HepG2 (cell line): Measurements from ENCODE around the gene TBC1D22A. TPM values are rescaled to one million over a fixed set of nuclear protein-coding genes. Genes with fewer than 3 reads are reported as not detected.

Experiments used
- ATAC-seq: fragments of 200-7000 bp; cut with Tn5 transposase; 3 replicates; pipeline ENCODE4 v1.9.1; 2020; ENCODE audit warnings: mild to moderate bottlenecking, moderate library complexity
- BruUV-seq: library from RNA; stranded (reverse); fragments of 400-500 nt; replicated peaks from 2 replicates; lab custom pipeline; 2021; lab: Mats Ljungman, UMichigan
- CTCF ChIA-PET: fragments of 300-600 bp; formaldehyde crosslinking; extraction: SDS; loops from one replicate; lab custom pipeline; 2021; ENCODE audit warnings: low total read pairs, inconsistent platforms, low intra/inter-chr PET ratio; lab: Yijun Ruan, JAX
- POLR2A ChIA-PET: fragments of 350-600 bp; sonication (Branson Sonifier 250); formaldehyde crosslinking; loops from one replicate; lab custom pipeline; 2020; ENCODE audit warnings: antibody characterized with exemption, inconsistent platforms; lab: Yijun Ruan, JAX
- DNase-seq: peaks from one replicate; pipeline ENCODE4 v3.0.0-alpha.2; 2015; ENCODE audit warnings: low spot score
- FAIRE-seq: peaks from 3 replicates; lab custom pipeline; 2011; peaks lifted over from hg19 to GRCh38; lab: Jason Lieb, UNC
- H2AFZ ChIP-seq: one replicate; pipeline ENCODE4 v1.6.1; 2011; ENCODE audit warnings: low read length, inconsistent platforms
- H3K27ac ChIP-seq: fragments of 300-600 bp; 3 replicates; pipeline ENCODE4 v1.8.0; 2011; ENCODE audit warnings: mixed run types, mild to moderate bottlenecking, mixed read lengths, low read length, inconsistent platforms; ENCODE audit not compliant: insufficient read depth; ENCODE audit errors: extremely low read length
- H3K27me3 ChIP-seq, 2 experiments: fragments of 200-600 bp in 1 of 2; 2 replicates in 1 of 2; 3 replicates in 1 of 2; pipeline versions ENCODE4 v1.6.0 to v1.8.0; 2011; ENCODE audit warnings: low read length in 2 of 2, mild to moderate bottlenecking in 2 of 2, moderate library complexity in 2 of 2, inconsistent platforms in 1 of 2; ENCODE audit not compliant: insufficient read depth in 2 of 2, control insufficient read depth in 1 of 2
- H3K36me3 ChIP-seq, 2 experiments: fragments of 200-600 bp in 1 of 2; replicated peaks in 1 of 2; 2 replicates in 1 of 2; 3 replicates in 1 of 2; pipeline versions ENCODE4 v1.5.1 to v1.8.0; 2011; ENCODE audit warnings: low read length in 2 of 2, inconsistent platforms in 1 of 2; ENCODE audit not compliant: insufficient read depth in 2 of 2, control insufficient read depth in 1 of 2
- H3K4me1 ChIP-seq: 2 replicates; pipeline ENCODE4 v1.5.1; 2012; ENCODE audit warnings: low read length, inconsistent platforms; ENCODE audit not compliant: insufficient read depth
- H3K4me2 ChIP-seq: 2 replicates; pipeline ENCODE4 v1.6.0; 2011; ENCODE audit warnings: low read depth, low read length, inconsistent platforms
- H3K4me3 ChIP-seq, 3 experiments: fragments of 200-600 bp in 1 of 3; sonication (generic), shearing (Covaris generic) in 1 of 3; replicated peaks in 1 of 3; 2 replicates each; pipeline ENCODE4 v1.5.1; 2011 to 2016; ENCODE audit warnings: low read length in 3 of 3, inconsistent platforms in 2 of 3, low read depth in 2 of 3, mild to moderate bottlenecking in 2 of 3, control low read depth in 1 of 3, mixed read lengths in 1 of 3; ENCODE audit not compliant: insufficient read depth in 1 of 3
- H3K79me2 ChIP-seq: one replicate; pipeline ENCODE4 v1.6.1; 2011; ENCODE audit warnings: low read length, inconsistent platforms; ENCODE audit not compliant: insufficient read depth
- H3K9ac ChIP-seq: 2 replicates; pipeline ENCODE4 v1.6.0; 2011; ENCODE audit warnings: mild to moderate bottlenecking, low read depth, low read length, inconsistent platforms; ENCODE audit not compliant: insufficient read depth
- H3K9me3 ChIP-seq: 2 replicates; pipeline ENCODE4 v1.5.1; 2012; ENCODE audit warnings: mild to moderate bottlenecking, low read length
- H4K20me1 ChIP-seq: 2 replicates; pipeline ENCODE4 v1.6.0; 2011; ENCODE audit warnings: inconsistent platforms, mild to moderate bottlenecking, low read length, moderate library complexity; ENCODE audit not compliant: insufficient read depth
- ATF7 ChIP-seq, 2 experiments: fragments of 450-650 bp in 1 of 2; sonication (generic) in 1 of 2; formaldehyde crosslinking in 1 of 2; IDR thresholded peaks; 2 replicates each; pipeline versions ENCODE4 v1.4.0 to v1.6.1; 2016 to 2020; ENCODE audit warnings: antibody characterized with exemption in 1 of 2, mild to moderate bottlenecking in 1 of 2, missing genetic modification reagents in 1 of 2
- DRAP1 ChIP-seq: IDR thresholded peaks from 2 replicates; pipeline ENCODE4 v1.6.1; 2016; ENCODE audit warnings: missing genetic modification reagents, missing compliant biosample characterization
- SNAI1 ChIP-seq: sonication (generic); formaldehyde crosslinking; IDR thresholded peaks from 2 replicates; pipeline ENCODE4 v1.5.0; 2020; ENCODE audit warnings: mild to moderate bottlenecking, missing genetic modification reagents, borderline replicate concordance
- XBP1 ChIP-seq: sonication (generic); formaldehyde crosslinking; IDR thresholded peaks from 2 replicates; pipeline ENCODE4 v1.5.0; 2020; ENCODE audit warnings: missing genetic modification reagents
- ZBTB39 ChIP-seq: sonication (generic); formaldehyde crosslinking; IDR thresholded peaks from 2 replicates; pipeline ENCODE4 v1.5.0; 2020; ENCODE audit warnings: missing genetic modification reagents
- ZFP90 ChIP-seq: sonication (generic); formaldehyde crosslinking; IDR thresholded peaks from 2 replicates; pipeline ENCODE4 v1.8.0; 2022; ENCODE audit warnings: missing genetic modification reagents, mild to moderate bottlenecking, inconsistent platforms, borderline replicate concordance
- ZKSCAN8 ChIP-seq: IDR thresholded peaks from 2 replicates; pipeline ENCODE4 v1.6.1; 2016; ENCODE audit warnings: borderline replicate concordance, missing genetic modification reagents, missing compliant biosample characterization
- ZNF724P ChIP-seq: sonication (generic); formaldehyde crosslinking; IDR thresholded peaks from 2 replicates; pipeline ENCODE4 v1.8.0; 2022; ENCODE audit warnings: missing genetic modification reagents, borderline replicate concordance
- WGBS: methylation state at CpG from one replicate; pipeline ENCODE4 v1.1.6; 2017; ENCODE audit warnings: low lambda C conversion rate; 5-methylcytosine and 5-hydroxymethylcytosine counted together
- in situ Hi-C: cut with HindIII; loops from 2 replicates; pipeline ENCODE4 v1.10.0; 2017; ENCODE audit warnings: low pct_unique_long_range_greater_than_20kb; ENCODE audit not compliant: extremely low pct_ligation_motif_present
- intact Hi-C: fragments of 100-400 bp; cut with micrococcal nuclease; formaldehyde crosslinking; loops from one replicate; pipeline ENCODE4 v1.10.0; 2022; ENCODE audit not compliant: unreplicated experiment
- polyA plus RNA-seq, 8 experiments: library from polyadenylated mRNA; depleted of rRNA in 3 of 8; stranded (reverse) in 7 of 8; unstranded in 1 of 8; fragments of >200 nt; fragmentation: Illumina TruSeq in 4 of 8; extraction: Trizol in 4 of 8; gene quantifications; 2 replicates each; pipeline versions ENCODE4 v1.2.1 to v1.2.3, GENCODE V29; 2011 to 2016; ENCODE audit warnings: low read depth in 4 of 8, missing spikeins in 1 of 8, mixed read lengths in 1 of 8; ENCODE audit not compliant: insufficient read depth in 1 of 8
- total RNA-seq, 5 experiments: library from RNA; depleted of rRNA; stranded (reverse); fragments of >200 nt; fragmentation: Illumina TruSeq; extraction: Trizol; gene quantifications; 2 replicates each; pipeline ENCODE4 v1.2.3, GENCODE V29; 2016; ENCODE audit warnings: low read depth in 1 of 5

The TBC1D22A gene
- total and polyA plus RNA-seq, 2 of the 13 experiments (the other 11 are each of a cell fraction or from before 2014, with no cell fraction given) = 17.3 to 18.0 TPM

- no peak for TF ChIP-seq ZBTB39
- no peak for TF ChIP-seq ZKSCAN8
- no peak for TF ChIP-seq ZFP90
- no peak for TF ChIP-seq DRAP1 (CRISPR knock-in tag)
- no peak for TF ChIP-seq XBP1 (CRISPR knock-in tag)
- TF ChIP-seq SNAI1 = no peak
Observed at GRCh38 chr22:47209547-47210023, 447.1 kb downstream of the TBC1D22A start (continued).

GRCh38 chr22:47210112-47210657, 447.7 kb downstream of the TBC1D22A start:
- H3K4me1 ChIP-seq = no peaks in the 10 kb centered on the region
- intact Hi-C loops (loop anchor here (10.0 kb wide), 1 partner anchor 1285 kb away; no protein-coding TSS in a partner anchor), in situ Hi-C loops (loop anchor here (25.0 kb wide), 1 partner anchor 1277 kb away; a partner anchor contains a TSS)
- no peaks in the 10 kb centered on the region for H3K79me2 ChIP-seq
- H2AFZ ChIP-seq = no peak overlapping the region
- H3K4me3 ChIP-seq = no peak overlapping the region
- no peak overlapping the region for H3K27ac ChIP-seq
- 63% methylated on average over 19 of the region's 19 CpGs for WGBS
- FAIRE-seq (no peak), ATAC-seq (no peak), DNase-seq (no peak)
- CTCF ChIA-PET = no interaction called here
- H3K36me3 ChIP-seq = no peaks in the 10 kb centered on the region
- H3K9me3 ChIP-seq = no peaks in the 10 kb centered on the region
- no peak overlapping the region for H3K4me2 ChIP-seq
- POLR2A ChIA-PET = no interaction called here
- BruUV-seq = no TSS peak
- no peaks in the 10 kb centered on the region for H4K20me1 ChIP-seq
- no peak overlapping the region for H3K9ac ChIP-seq
- TF ChIP-seq ZNF724P (CRISPR knock-in tag) (no peak), ATF7 (IDR thresholded peaks at IDR 0.05) (peak; percentile 65), ATF7 (CRISPR knock-in tag; IDR thresholded peaks at IDR 0.05) (no peak)
- peaks cover 1 to 30% of the 10 kb centered on the region in 2 experiments; a peak in 3 of 5 replicates for H3K27me3 ChIP-seq
